Measurements from ENCODE around the gene PRDM16.

DNA sequence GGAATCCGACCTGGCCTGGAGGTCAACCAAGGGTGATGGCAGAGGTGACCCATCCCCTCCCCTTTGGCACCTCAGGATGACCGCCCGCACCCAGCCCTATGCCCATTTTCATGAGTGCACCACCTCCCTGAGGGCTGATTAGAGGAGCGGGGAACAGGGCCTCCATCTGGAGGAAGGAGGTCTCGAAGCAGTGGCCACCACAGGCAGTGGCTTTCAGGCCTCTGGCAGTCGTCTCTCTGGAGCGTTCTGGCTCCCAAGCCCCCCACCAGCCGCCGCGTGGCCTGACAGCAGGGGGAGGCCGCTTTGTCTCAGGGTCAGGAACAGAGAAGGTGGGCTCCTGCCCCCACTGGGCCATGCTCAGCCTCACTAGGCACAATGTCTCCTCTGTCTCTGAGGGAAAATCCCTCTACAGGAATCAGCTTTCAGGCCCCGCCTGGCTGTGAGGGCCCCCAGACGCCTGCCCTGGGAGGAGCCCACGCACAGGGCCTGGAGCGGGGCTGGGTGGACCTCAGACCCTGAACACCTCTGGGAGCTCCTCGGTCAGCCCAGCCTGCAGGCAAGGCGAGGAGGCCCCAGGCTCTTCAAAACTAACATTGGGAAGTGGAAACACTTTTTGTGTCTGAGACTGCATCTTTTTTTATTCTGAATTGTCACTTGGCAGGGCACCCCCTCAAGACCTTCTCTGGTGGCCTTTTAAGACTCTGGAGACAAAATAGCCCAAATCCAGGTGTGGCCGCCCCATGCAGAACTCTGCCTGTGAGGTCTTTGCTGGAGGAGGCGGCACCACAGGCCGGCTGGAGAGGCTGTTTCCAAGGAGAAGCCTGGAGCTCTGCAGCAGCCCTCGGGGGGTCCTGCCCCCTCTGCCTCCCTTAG, 257.7 kb downstream of the PRDM16 start:
- TF ChIP-seq, protein P1, sequence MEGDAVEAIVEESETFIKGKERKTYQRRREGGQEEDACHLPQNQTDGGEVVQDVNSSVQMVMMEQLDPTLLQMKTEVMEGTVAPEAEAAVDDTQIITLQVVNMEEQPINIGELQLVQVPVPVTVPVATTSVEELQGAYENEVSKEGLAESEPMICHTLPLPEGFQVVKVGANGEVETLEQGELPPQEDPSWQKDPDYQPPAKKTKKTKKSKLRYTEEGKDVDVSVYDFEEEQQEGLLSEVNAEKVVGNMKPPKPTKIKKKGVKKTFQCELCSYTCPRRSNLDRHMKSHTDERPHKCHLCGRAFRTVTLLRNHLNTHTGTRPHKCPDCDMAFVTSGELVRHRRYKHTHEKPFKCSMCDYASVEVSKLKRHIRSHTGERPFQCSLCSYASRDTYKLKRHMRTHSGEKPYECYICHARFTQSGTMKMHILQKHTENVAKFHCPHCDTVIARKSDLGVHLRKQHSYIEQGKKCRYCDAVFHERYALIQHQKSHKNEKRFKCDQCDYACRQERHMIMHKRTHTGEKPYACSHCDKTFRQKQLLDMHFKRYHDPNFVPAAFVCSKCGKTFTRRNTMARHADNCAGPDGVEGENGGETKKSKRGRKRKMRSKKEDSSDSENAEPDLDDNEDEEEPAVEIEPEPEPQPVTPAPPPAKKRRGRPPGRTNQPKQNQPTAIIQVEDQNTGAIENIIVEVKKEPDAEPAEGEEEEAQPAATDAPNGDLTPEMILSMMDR (IDR thresholded peaks at IDR 0.05), result no peak
- TF ChIP-seq POLR2A (IDR thresholded peaks at IDR 0.05), result no peak

Data from testis (tissue), 2 donors.